ENCODE data around the gene EVX1. TPM values are rescaled to one million over a fixed set of nuclear protein-coding genes. Genes with fewer than 3 reads are reported as not detected.

Gene EVX1
- total and polyA plus RNA-seq, 2 of the 13 experiments (the other 11 are each of a cell fraction or from before 2014, with no cell fraction given), result not detected

DNA sequence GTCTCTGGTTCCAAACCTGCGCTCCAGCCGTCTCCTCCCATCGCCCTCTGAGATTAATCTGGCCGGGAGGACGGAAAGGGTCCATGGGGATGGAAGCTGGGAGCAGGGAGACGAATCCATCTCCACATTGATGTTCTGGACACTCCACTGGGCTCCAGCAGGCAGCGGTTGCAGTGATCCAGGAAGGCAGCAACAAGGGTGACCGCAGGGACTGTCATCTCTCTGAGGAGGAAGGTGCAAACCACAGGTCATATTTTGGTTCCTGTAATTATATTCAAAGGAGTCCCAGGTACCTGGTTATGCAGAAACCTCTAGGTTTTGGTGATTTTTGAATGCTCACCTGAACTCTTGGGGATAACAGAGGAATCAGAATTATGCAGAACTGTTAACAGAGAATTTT, 54.8 kb downstream of the EVX1 start:
- FAIRE-seq (no peak), DNase-seq (ENCODE audit: low spot score) (no peak), ATAC-seq (no peak)
- BruUV-seq (replicated peaks), result no TSS peak
- intact Hi-C loops (cut with micrococcal nuclease; ENCODE audit: unreplicated experiment) (no loop called here), in situ Hi-C loops (cut with HindIII; ENCODE audit: extremely low pct_ligation_motif_present, low pct_unique_long_range_greater_than_20kb) (no loop called here)
- no peak overlapping the region for H3K4me2 ChIP-seq (ENCODE audit: low read depth, low read length)
- no peaks in the 10 kb centered on the region for H3K9me3 ChIP-seq (ENCODE audit: low read length)
- no peak overlapping the region for H3K9ac ChIP-seq (ENCODE audit: insufficient read depth, low read depth, low read length)
- no peak overlapping the region for H3K27ac ChIP-seq (ENCODE audit: extremely low read length, insufficient read depth, low read length)
- ChIA-PET CTCF (ENCODE audit: low intra/inter-chr PET ratio, low total read pairs) (no interaction called here), POLR2A (no interaction called here)
- 39% methylated on average over 8 of the region's 8 CpGs for WGBS (ENCODE audit: low lambda C conversion rate)
- TF ChIP-seq ZGPAT (CRISPR knock-in tag; IDR thresholded peaks at IDR 0.05), result no peak
- no peak for TF ChIP-seq HOXA5 (CRISPR knock-in tag; IDR thresholded peaks at IDR 0.05)
- no peak for TF ChIP-seq XBP1 (CRISPR knock-in tag; IDR thresholded peaks at IDR 0.05)
- TF ChIP-seq ARID3A (IDR thresholded peaks at IDR 0.05; ENCODE audit: low read depth, low read length), result no peak
- TF ChIP-seq ATAD3A (CRISPR knock-in tag; IDR thresholded peaks at IDR 0.05), result no peak
- no peak for TF ChIP-seq JUND (CRISPR knock-in tag; IDR thresholded peaks at IDR 0.05)
- no peak for TF ChIP-seq POLR2AphosphoS2 (IDR thresholded peaks at IDR 0.05; ENCODE audit: low read depth, low read length)
- no peak for TF ChIP-seq ATM (IDR thresholded peaks at IDR 0.05; ENCODE audit: borderline replicate concordance)
- no peak for TF ChIP-seq ZNF235 (CRISPR knock-in tag; IDR thresholded peaks at IDR 0.05; ENCODE audit: borderline replicate concordance)
- no peak overlapping the region for H3K4me3 ChIP-seq (replicated peaks in 1 of 3; ENCODE audit: insufficient read depth in 1 of 3, low read depth in 2 of 3, low read length in 3 of 3)
- H3K27me3 ChIP-seq (ENCODE audit: control insufficient read depth in 1 of 2, insufficient read depth in 2 of 2, low read length in 2 of 2), result 0 out of 5 replicates have a peak, but pooled peaks cover 0 to 3% of the 10 kb centered on the region in 2 experiments
- H3K36me3 ChIP-seq (replicated peaks in 1 of 2; ENCODE audit: control insufficient read depth in 1 of 2, insufficient read depth in 2 of 2, low read length in 2 of 2), result no peaks in the 10 kb centered on the region
- H2AFZ ChIP-seq (ENCODE audit: low read length), result no peak overlapping the region
- no peaks in the 10 kb centered on the region for H3K79me2 ChIP-seq (ENCODE audit: insufficient read depth, low read length)
- H4K20me1 ChIP-seq (ENCODE audit: insufficient read depth, low read length), result no peaks in the 10 kb centered on the region
- no peaks in the 10 kb centered on the region for H3K4me1 ChIP-seq (ENCODE audit: insufficient read depth, low read length)

Other genes starting within 250 kb of the EVX1 start
- 0.20 TPM in 1 of 2 replicates, not detected in the other for gene HOXA1, start 146.8 kb upstream of the EVX1 start, total RNA-seq (2016; rRNA removed; fragmentation: Illumina TruSeq; extraction: Trizol)
- 0.18 and 0.31 TPM in 2 replicates for gene HOXA1, start 146.8 kb upstream of the EVX1 start, polyA plus RNA-seq (2011; rRNA removed)
- 0.22 TPM in 1 of 2 replicates, not detected in the other for gene HOXA2, start 140.1 kb upstream of the EVX1 start, total RNA-seq (2016; rRNA removed; fragmentation: Illumina TruSeq; extraction: Trizol)
- 0.20 and 0.29 TPM in 2 replicates for gene HOXA2, start 140.1 kb upstream of the EVX1 start, polyA plus RNA-seq (2011; rRNA removed)
- 1.8 and 2.4 TPM in 2 replicates for gene HOXA4, start 112.0 kb upstream of the EVX1 start, total RNA-seq (2016; rRNA removed; fragmentation: Illumina TruSeq; extraction: Trizol)
- gene HOXA4, start 112.0 kb upstream of the EVX1 start, polyA plus RNA-seq (2011; rRNA removed), result 4.3 and 5.4 TPM in 2 replicates
- gene HOXA5, start 99.1 kb upstream of the EVX1 start, total RNA-seq (2016; rRNA removed; fragmentation: Illumina TruSeq; extraction: Trizol), result 3.2 and 3.9 TPM in 2 replicates
- gene HOXA5, start 99.1 kb upstream of the EVX1 start, polyA plus RNA-seq (2011; rRNA removed), result 3.6 and 4.0 TPM in 2 replicates
- 0.95 and 1.3 TPM in 2 replicates for gene HOXA6, start 95.0 kb upstream of the EVX1 start, total RNA-seq (2016; rRNA removed; fragmentation: Illumina TruSeq; extraction: Trizol)
- gene HOXA6, start 95.0 kb upstream of the EVX1 start, polyA plus RNA-seq (2011; rRNA removed), result 0.68 and 1.5 TPM in 2 replicates
- gene HOXA3, start 90.2 kb upstream of the EVX1 start, total RNA-seq (2016; rRNA removed; fragmentation: Illumina TruSeq; extraction: Trizol), result 2.1 and 2.9 TPM in 2 replicates
- gene HOXA3, start 90.2 kb upstream of the EVX1 start, polyA plus RNA-seq (2011; rRNA removed), result 4.3 and 4.6 TPM in 2 replicates
- gene HOXA7, start 86.1 kb upstream of the EVX1 start, total RNA-seq (2016; rRNA removed; fragmentation: Illumina TruSeq; extraction: Trizol), result not detected in 2 replicates
- gene HOXA7, start 86.1 kb upstream of the EVX1 start, polyA plus RNA-seq (2011; rRNA removed), result 0.05 and 0.10 TPM in 2 replicates
- not detected in 2 replicates for gene HOXA9, start 77.3 kb upstream of the EVX1 start, total RNA-seq (2016; rRNA removed; fragmentation: Illumina TruSeq; extraction: Trizol)
- gene HOXA9, start 77.3 kb upstream of the EVX1 start, polyA plus RNA-seq (2011; rRNA removed), result not detected in 2 replicates
- not detected in 2 replicates for gene HOXA10, start 68.5 kb upstream of the EVX1 start, total RNA-seq (2016; rRNA removed; fragmentation: Illumina TruSeq; extraction: Trizol)
- 0.03 TPM in 1 of 2 replicates, not detected in the other for gene HOXA10, start 68.5 kb upstream of the EVX1 start, polyA plus RNA-seq (2011; rRNA removed)
- not detected in 2 replicates for gene HOXA11, start 57.6 kb upstream of the EVX1 start, total RNA-seq (2016; rRNA removed; fragmentation: Illumina TruSeq; extraction: Trizol)
- 0.04 TPM in 1 of 2 replicates, not detected in the other for gene HOXA11, start 57.6 kb upstream of the EVX1 start, polyA plus RNA-seq (2011; rRNA removed)
- 0.04 TPM in 2 replicates for gene HOXA13, start 42.7 kb upstream of the EVX1 start, total RNA-seq (2016; rRNA removed; fragmentation: Illumina TruSeq; extraction: Trizol)
- gene HOXA13, start 42.7 kb upstream of the EVX1 start, polyA plus RNA-seq (2011; rRNA removed), result 0.01 TPM in 1 of 2 replicates, not detected in the other